ENCODE results near the gene LAMTOR2. TPM values are rescaled to one million over a fixed set of nuclear protein-coding genes. Genes with fewer than 3 reads are reported as not detected.
A peak's percentile ranks its signal among the peaks of the same experiment; 100 is the strongest.

LAMTOR2 gene
- total RNA-seq, 1 experiment from 2014 or later: 50.6 TPM

GRCh38 chr1:156077430-156077760 lies 22.8 kb downstream of the LAMTOR2 start:
- H3K9me3 Mint-ChIP-seq: no peaks in the 10 kb centered on the region; a peak in 1 of 5 replicates
- Histone ChIP-seq H3K18ac (ENCODE audit: insufficient read length, low read depth, low read length) (no peak overlapping the region), H3T11ph (ENCODE audit: low read length) (no peak overlapping the region), H2BK15ac (ENCODE audit: low read depth, low read length) (no peak overlapping the region), H2BK20ac (ENCODE audit: low read depth, low read length, poor library complexity, severe bottlenecking) (no peak overlapping the region), H2BK5ac (ENCODE audit: insufficient read length, low read length) (no peak overlapping the region), H3K23me2 (ENCODE audit: insufficient read length, low read depth, low read length, poor library complexity, severe bottlenecking) (peaks cover 13% of the 10 kb centered on the region), H3K79me2 (ENCODE audit: insufficient read depth, low read length) (peaks cover 23% of the 10 kb centered on the region; the same call in 1 of the 2 replicates), H3K23ac (ENCODE audit: insufficient read length, low read depth, low read length) (no peak overlapping the region), H3K9me3 (ENCODE audit: control insufficient read depth, low read depth, low read length) (no peaks in the 10 kb centered on the region), H4K5ac (ENCODE audit: insufficient read length, low read depth, low read length) (no peak overlapping the region), H3K4me2 (ENCODE audit: insufficient read depth, insufficient read length, low read length) (no peak overlapping the region), H2AFZ (ENCODE audit: low read length) (no peak overlapping the region), H4K8ac (replicated peaks; ENCODE audit: insufficient read length, low read depth, low read length) (no peak overlapping the region), H4K91ac (ENCODE audit: insufficient read length, low read depth, low read length) (no peak overlapping the region), H3K9ac (ENCODE audit: extremely low read depth, insufficient read length, low read length) (no peak overlapping the region), H3K56ac (ENCODE audit: insufficient read length, low read depth, low read length) (no peak overlapping the region), H3K4ac (ENCODE audit: low read depth, low read length) (no peak overlapping the region), H3K79me1 (ENCODE audit: insufficient read depth, low read depth, low read length, poor library complexity, severe bottlenecking) (no peaks in the 10 kb centered on the region), H3K4me1 (ENCODE audit: insufficient read depth, low read length) (peaks cover 30% of the 10 kb centered on the region), H3K14ac (ENCODE audit: insufficient read depth, low read length) (no peak overlapping the region), H4K20me1 (ENCODE audit: control insufficient read depth, insufficient read depth, insufficient read length) (no peaks in the 10 kb centered on the region), H3K27me3 (ENCODE audit: insufficient read depth, low read length) (no peaks in the 10 kb centered on the region), H3K27ac (ENCODE audit: insufficient read length, low read depth, low read length) (no peak overlapping the region), H2AK5ac (ENCODE audit: insufficient read length, low read length) (no peak overlapping the region), H2BK12ac (ENCODE audit: insufficient read length, low read depth, low read length) (no peak overlapping the region), H2BK120ac (ENCODE audit: low read depth, low read length, poor library complexity, severe bottlenecking) (no peak overlapping the region)
- no peak overlapping the region; a peak in 2 of 5 replicates for H3K4me3 Mint-ChIP-seq
- peak overlapping the region in 2 of 3 experiments; percentile 45 to 86; a peak in 4 of 7 replicates for H3K27ac Mint-ChIP-seq
- peak; percentile 57 for DNase-seq
- H3K36me3 Mint-ChIP-seq (ENCODE audit: insufficient read depth in 1 of 3, low read depth in 3 of 3): peaks cover 20 to 59% (median 56%) of the 10 kb centered on the region in 3 experiments; a peak in 6 of 7 replicates
- H3K27me3 Mint-ChIP-seq (ENCODE audit: low read depth): no peaks in the 10 kb centered on the region
- H3K4me1 Mint-ChIP-seq: peaks cover 70 to 75% of the 10 kb centered on the region in 2 experiments
- TF ChIP-seq CTCF (conservative IDR thresholded peaks at IDR 0.05): no peak
- no CpG with 5 or more reads among the region's 19 CpGs for WGBS (ENCODE audit: extremely low coverage, insufficient read length, low lambda C conversion rate)

All from H9 (cell line).